Fibroblast of villous mesenchyme (primary cell): ENCODE data around the gene TMEM95. TPM values are rescaled to one million over a fixed set of nuclear protein-coding genes. Genes with fewer than 3 reads are reported as not detected.

Experiments
- DNase-seq: peaks from one replicate; pipeline ENCODE4 v3.0.0-alpha.2; 2010; ENCODE audit warnings: low read depth
- H3K4me3 ChIP-seq: 2 replicates; pipeline ENCODE4 v1.5.1; 2011; ENCODE audit warnings: low read depth, mild to moderate bottlenecking, low read length
- CTCF ChIP-seq: IDR thresholded peaks from 2 replicates; pipeline ENCODE4 v1.5.1; 2012; ENCODE audit warnings: low read depth, mild to moderate bottlenecking, low read length; ENCODE audit not compliant: insufficient read depth
- total RNA-seq: library from RNA; depleted of rRNA; stranded (reverse); fragments of >200 nt; gene quantifications from 2 replicates; pipeline ENCODE4 v1.2.3, GENCODE V29; 2012

TMEM95 gene
- total RNA-seq, 1 donor: not detected

- no peak for DNase-seq
- H3K4me3 ChIP-seq: no peak overlapping the region
- TF ChIP-seq CTCF: no peak
Measured at GRCh38 chr17:7312432-7313087, 42.4 kb upstream of the TMEM95 start.

GRCh38 chr17:7313088-7313889, 41.7 kb upstream of the TMEM95 start:
- DNase-seq: no peak
- H3K4me3 ChIP-seq: no peak overlapping the region
- no peak for TF ChIP-seq CTCF

GRCh38 chr17:7313890-7314718, 40.9 kb upstream of the TMEM95 start:
- no peak for DNase-seq
- peak overlapping the region; percentile 83 for H3K4me3 ChIP-seq
- TF ChIP-seq CTCF: no peak

GRCh38 chr17:7314719-7315569, 40.0 kb upstream of the TMEM95 start, which contains the start of gene GPS2:
GPS2 (minus strand) TSS chr17:7315360; CDS start chr17:7315052, 308 bp downstream.
- TF ChIP-seq CTCF: no peak
- peak; percentile 85 for DNase-seq

GRCh38 chr17:7315570-7316235, 39.3 kb upstream of the TMEM95 start:
- no peak for DNase-seq
- H3K4me3 ChIP-seq: peak overlapping the region; percentile 83
- TF ChIP-seq CTCF: no peak

More at GRCh38 chr17:7314719-7315569, 40.0 kb upstream of the TMEM95 start, which contains the start of gene GPS2:
- peak within 1 kb of the TSS; percentile 83 for H3K4me3 ChIP-seq
